DMS53 treated with DMSO at 0.1 percent for 48 hours (cell line): ENCODE data around the gene SUCLG1.
"Not testable (repeated sequence)": the region's sequence is repeated elsewhere in the genome, so short reads cannot be mapped to it uniquely, and the experiment has no call there.

Experiments used
- DNase-seq: peaks from one replicate; lab custom pipeline; 2025; ENCODE audit not compliant: unreplicated experiment; lab: John Stamatoyannopoulos, UW

SUCLG1 gene

DNA sequence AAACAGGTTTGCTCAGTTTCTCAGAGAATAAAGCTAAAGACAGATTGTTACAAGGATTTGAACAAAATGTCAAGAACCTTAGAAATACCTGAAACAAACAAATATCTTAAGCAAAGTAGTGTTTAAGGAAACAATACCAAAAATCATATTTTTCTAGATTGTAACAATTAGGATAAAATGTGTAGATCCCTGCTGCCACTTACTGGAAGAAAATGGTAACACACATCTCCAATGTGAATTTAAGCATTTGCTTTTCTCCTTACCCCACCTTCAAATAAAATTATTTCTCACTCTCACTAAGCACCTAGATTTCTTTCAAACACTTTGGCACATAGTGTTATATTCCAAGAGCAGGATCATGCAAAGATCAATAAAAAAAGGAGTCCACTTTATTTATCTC, 34.9 kb downstream of the SUCLG1 start:
- no peak for DNase-seq

DNA sequence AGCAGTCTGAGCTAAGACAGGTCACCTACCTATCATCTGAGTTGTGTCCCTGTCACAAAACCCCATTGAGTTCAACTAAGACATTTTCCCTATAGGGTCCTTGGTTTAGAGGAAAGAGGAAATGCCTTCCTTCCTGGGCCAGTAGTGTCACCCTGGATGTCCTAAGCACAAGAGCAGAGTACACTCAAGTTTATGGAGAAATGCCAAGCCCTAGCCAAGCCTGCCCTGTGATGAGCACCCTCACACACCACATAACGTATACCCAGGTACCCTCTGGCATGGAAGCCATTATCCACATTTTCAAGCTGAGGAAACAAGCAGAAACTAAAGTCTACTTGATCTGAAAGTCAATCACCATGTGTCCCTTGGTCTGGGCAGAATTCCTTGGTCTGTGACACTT, 37.3 kb downstream of the SUCLG1 start:
- DNase-seq = no peak

DNA sequence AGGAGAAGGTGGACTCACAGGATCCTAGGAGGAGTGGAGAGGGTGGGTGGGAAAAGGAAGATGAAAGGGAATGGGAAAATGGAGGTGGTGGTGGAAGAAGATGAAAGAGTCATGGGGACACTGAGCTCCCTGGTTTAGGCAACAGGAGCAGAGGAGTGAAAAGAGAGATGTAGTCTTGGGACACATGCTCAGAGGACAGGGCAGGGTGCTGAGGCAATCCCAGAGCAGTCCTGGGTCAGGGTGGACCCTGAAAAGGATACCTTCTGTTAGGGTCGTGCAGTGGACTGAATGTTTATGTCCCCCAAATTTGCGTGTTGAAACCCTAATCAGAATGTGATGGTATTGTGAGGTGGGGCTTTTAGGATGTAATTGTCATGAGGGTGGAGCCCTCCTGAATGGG, 37.9 kb downstream of the SUCLG1 start:
- DNase-seq = no peak

DNA sequence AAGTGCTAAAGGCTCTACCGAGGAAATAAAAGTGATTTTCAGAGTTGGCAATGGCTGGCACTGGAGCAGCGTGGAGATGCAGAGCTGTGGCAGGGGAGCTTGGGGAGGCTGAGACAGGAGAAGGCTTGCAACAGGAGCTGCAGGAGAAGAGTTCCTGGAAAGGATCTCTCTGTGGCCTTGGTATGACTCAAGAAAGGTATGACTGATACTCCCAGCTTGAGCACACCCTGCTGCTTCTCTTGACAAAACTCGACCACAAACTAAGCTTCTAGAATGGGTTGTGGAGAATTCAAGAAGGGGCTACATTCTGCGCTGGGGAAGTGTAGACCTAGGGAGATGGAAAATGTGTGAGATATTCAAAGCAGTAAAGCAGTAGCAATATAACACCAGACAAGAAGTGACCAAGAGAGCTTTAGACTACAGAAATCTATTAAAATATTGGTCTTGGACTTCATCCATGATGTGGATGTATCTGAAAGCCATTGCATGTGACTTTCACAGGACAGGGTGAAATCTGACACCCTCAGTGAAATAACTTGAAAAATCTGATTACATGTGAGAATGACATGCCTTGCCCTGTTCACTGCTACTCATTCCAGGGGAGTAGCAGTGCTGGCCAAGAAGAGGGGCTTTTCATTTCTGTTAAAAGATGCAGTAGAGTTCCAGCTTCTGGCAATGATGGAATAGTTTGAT, 41.5 kb downstream of the SUCLG1 start:
- no peak for DNase-seq

DNA sequence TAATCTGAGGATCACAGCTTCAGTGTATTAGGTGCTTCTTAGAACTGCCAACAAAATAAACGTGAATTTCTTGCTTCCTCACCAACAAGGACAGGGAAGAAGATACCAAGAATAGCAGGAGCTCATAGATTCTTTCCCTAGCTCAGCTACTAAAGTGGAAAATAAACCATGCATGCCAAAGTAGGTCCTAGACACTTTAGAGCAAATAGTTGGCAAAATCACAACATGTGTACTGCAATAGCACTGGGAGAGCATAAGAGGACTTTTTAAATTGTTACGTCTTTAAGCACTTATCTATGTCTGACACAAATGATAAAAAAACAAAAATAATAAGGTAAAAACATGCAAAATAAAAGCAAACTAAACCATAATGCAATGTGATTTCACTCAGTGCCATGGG, 49.5 kb downstream of the SUCLG1 start:
- DNase-seq = no peak

DNA sequence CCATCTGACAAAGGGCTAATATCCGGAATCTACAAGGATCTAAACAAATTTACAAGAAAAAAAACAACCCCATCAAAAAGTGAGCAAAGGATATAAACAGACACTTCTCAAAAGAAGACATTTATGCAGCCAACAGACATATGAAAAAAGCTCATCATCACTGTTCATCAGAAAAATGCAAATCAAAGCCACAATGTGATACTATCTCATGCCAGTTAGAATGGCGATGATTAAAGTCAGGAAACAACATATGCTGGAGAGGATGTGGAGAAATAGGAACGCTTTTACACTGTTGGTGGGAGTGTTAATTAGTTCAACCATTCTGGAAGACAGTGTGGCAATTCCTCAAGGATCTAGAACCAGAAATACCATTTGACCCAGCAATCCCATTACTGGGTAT, 57.0 kb downstream of the SUCLG1 start:
- DNase-seq = not testable (repeated sequence)

DNA sequence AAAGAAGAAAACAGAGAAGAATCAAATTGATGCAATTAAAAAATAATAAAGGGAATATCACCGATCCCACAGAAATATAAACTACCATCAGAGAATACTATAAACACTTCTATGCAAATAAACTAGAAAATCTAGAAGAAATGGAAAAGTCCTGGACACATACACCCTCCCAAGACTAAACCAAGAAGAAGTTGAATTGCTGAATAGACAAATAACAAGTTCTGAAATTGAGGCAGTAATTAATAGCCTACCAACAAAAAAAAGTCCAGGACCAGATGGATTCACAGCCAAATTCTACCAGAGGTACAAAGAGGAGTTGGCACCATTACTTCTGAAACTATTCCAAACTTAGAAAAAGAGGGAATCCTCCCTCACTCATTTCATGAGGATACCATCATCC, 59.2 kb downstream of the SUCLG1 start:
- DNase-seq = not testable (repeated sequence)

DNA sequence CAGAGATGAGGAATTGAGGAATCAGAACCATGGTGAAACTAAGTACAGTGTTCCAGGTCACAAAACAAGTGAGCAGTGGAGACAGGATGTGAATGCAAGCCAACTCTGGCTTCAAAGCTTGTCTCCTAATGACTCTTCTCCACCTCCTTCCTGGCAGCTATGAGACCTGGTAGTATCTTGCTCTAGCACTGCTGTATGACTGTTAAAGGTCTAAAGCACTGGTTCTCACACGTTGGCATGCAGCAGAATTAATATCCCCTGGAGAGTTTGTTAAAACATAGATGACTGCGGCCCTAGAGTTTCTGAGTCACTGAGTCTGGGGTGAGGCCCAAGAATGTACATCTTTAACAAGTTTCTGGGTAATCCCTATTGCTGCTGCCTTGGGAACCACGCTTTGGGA, 63.3 kb downstream of the SUCLG1 start:
- no peak for DNase-seq

DNA sequence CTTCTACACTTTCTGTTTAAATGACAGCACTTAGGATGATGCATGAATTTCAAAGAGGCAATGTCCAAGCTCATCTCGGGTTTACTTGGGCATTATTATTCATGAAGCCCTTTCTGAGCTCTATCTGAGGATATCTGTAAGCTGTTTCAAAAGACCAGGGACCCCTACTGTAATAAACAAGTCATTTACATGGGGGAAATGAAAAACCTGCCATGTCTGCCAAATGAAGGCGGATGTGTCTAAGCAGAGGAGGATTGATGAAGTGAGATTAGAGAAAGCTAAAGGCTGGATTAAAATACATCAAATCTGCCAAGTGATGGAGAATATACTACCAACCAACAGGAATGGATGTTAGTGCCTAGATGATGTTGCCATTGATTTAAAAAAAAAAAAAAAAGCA, 64.5 kb downstream of the SUCLG1 start:
- no peak for DNase-seq

DNA sequence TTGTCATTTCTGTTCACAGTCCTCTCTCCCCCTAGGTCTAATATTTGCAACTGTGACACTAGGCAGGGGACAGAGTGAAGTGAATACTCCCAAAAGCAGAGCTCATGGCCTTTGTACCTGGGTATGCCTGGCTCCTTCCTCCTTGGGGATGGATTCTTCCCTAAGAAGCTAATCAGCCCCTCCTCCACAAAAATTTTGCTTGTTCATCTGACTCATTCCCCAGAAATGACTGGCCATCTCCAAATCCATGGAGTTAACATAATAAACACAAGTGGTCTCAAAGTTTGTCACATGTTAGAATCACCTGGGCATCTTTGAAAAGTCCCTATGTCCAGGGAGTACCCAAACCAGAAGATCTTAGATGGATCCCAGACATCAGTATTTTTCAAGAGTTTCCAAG, 65.3 kb downstream of the SUCLG1 start:
- no peak for DNase-seq

DNA sequence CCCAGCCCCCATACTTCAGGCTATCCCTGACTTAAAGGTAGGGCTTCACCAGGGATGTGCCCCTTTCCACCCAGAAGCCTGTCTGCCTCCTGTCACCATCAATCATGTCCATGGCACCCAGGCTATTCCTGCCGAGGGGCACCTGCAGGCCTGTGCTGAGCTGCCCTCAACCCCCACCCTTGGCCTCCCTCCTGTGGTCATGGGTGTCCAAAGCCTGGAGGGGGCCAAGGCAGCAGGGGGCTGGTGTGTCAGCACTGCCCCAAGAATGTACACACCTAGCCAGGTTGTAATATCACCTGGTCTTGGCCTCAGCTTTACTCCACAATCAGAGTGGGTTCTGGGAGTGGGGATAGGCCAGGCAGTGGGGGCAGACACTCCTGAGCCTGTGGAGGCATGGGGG, 69.3 kb downstream of the SUCLG1 start:
- no peak for DNase-seq

DNA sequence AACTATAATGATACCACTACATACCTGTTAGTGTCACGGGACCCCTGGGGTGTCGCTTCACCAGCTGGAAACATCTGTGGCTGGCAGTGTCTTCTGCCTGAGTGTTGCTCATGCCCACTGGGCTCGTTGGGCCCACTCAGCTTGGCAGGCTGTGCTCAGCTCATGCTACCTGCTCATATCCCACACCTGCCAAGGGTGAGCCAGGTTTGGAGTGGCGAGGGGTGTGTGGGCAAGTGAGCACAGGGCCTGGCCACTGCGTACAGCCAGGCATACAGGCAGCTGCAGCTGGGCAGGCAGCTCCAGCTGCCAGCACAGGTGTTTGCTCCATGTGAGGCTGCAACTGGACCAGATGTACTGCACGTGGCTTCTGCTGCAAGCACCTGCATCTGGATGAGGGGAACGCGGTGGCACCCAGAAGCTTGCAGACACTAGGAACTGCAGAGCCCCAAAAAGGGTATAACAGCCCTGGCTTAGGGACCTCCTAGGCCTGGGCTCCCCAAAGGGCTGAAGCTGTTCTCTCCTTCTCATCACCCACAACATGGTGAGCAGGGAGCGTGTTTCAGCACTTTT, 70.1 kb downstream of the SUCLG1 start:
- DNase-seq = no peak

DNA sequence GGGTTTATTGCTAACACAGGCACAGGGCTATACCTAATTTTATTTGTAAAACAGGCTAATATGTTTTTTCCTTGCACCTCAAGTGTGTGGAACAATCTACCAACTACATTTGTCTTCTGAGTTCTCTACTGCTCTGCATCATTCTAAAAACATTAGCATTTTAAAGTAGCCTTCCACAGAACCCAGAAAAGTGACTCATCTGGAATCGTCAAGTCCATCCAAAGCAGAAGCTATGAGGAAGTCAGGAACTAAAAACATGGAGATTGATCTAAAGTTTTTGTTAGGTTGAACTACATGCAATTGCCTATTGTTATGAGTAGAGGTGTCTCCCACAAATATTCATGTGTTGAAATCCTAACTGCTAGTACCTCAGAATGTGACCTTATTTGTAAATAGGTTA, 70.9 kb downstream of the SUCLG1 start:
- no peak for DNase-seq

DNA sequence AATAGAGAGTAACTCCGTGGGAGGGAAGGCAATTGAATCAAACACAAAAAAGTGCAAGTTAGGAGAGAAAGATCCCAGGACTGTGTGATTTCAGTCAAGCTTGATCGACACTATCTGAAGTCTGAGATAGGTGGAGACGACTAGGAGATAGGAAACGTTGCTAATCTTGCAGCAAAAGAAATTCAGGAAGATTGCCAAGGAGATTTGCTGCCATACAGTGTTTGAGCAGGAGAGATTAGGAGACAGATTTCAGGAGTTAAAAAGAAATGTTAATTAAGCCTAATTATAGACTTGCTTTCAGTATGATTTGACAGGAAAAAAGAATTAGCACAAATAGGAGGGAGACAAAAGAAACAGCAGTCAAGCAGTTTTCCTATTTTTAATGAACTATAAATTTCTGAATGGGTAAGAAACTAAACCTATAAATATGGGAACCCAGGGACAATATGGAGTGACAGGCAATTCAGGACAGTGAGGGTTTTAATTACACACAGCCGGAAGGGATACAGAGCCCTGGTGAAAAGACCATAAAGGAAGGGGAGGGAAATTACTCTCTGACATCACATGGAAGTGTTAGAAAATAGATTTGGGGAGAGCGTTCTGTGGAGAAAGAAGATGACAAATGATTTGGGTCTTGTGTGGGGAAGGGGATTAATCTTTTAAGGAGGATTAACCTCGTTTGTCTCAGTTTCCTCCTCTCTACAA, 72.6 kb downstream of the SUCLG1 start:
- DNase-seq = no peak

DNA sequence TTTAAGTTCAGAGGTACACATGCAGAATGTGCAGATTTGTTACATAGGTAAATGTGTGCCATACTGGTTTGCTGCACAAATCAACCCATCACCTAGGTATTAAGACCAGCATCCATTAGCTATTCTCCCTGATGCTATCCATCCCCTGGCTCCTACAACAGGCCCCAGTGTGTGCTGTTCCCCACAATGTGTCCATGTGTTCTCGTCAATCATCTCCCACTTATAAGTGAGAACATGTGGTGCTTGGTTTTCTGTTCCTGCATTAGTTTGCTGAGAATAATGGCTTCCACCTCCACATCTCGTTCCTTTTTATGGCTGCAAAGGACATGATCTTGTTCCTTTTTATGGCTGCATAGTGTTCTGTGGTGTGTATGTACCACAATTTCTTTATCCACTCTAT, 75.8 kb downstream of the SUCLG1 start:
- no peak for DNase-seq

DNA sequence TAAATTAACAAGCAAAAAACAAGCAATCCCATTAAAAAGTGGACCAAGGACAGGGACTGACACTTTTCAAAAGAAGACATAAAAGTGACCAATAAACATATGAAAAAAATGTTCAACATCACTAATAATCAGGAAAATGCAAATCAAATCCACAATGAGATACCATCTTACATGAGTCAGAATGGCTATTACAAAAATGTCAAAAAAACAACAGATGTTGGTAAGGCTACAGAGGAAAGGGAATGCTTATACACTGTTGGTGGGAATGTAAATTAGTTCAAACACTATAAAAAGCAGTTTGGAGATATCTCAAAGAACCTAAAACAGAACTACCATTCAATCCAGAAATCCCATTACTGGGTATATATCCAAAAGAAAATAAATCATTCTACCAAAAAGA, 78.2 kb downstream of the SUCLG1 start:
- no peak for DNase-seq

DNA sequence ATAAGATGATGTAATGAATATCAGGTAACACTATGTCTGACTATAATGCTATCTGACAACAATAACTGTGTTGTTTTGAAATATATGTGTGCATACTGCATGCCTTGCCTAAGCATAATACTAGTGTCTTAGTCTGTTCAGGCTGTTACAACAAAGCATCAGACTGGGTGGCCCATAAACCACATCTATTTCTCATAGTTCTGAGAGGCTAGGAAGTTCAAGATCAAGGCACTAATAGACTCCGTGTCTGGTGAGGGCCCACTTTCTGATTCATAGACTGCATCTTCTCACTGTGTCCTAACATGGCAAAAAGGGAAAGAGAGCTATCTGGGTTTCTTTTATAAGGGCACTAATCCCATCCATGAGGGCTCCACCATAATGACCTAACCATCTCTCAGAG, 80.1 kb downstream of the SUCLG1 start:
- DNase-seq = no peak

DNA sequence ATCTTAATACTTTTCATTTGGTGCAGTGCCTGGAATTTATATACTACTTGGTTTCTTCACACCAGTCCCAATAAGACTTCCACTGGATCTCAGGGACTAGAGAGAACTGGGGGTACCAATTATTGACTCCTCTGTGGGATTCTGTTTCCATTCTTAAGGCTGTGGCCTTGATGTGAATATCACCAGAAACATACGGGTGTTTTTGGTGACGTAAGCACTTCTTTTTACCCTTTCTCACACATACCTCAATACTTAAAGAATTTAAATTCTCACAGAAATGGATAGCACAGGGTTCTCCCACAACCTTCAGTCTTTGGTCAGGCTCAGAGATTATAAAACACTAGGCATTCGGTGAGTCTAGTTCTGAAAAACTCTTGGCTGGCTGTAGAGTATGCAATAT, 84.1 kb downstream of the SUCLG1 start:
- DNase-seq = no peak

DNA sequence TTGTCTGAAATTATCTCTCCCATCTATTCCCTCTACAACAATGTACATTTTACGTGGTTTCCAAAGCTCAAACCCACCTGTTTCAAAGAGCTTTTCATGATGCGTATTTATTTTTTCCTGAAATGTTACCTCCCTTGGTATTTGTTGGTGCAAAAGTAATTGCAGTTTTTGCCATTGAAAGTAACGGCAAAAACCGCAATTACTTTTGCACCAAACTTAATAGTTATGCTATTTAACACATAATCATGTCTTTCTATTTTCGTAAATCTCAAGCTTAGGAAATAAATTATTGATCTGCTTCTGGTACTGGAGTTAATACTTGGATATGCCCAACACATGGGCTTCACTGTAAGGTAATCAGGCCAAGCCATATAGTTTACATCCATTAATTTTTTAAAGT, 85.2 kb downstream of the SUCLG1 start:
- DNase-seq = no peak
